ENCODE measurements around the gene PERM1.

GRCh38 chr1:980137-980571 lies 1.7 kb downstream of the PERM1 start:
- TF ChIP-seq CTCF (IDR thresholded peaks at IDR 0.05) (no peak), POLR2A (IDR thresholded peaks at IDR 0.05) (no peak)

Data from thyroid gland (tissue), 4 donors.